ENCODE results near the gene ADM.

DNA sequence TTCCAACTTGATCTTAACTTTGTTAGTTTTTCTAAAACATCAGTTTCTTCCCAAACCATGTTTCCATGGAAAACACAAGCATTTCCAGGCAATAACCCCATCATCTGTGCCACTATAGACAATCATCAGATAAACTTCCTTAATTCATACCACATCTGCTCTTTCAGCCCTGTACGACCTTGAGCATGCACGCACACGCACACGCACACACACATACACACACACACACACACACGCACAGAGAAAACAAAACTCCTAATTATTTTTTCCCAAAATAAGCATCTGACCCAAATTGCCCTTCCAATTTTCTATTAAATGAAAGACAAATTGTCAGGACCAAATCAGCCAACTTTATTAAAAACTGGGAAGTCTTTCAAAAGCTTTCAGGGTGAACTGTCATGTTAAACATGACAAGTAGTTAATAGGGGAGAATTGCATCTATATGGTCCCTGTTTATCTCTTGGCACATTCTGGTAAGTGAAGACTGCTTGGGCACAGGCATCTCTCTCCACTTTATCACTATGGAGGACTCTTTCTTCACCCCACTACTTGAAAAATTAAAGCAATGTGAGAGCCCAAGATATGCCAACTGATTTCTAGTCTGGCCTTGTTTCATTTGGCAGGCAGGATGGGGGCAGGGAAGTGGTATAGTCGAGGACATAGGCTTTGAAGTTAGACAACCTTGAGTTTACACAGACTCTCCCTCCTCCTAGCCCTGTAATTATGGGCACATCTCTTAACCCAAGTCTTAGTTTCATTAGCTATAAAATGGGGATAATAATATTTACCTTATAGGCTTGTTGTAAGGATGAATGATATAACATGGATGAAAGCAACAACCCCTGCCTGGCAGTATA is 15.1 kb downstream of the ADM start:
- TF ChIP-seq, protein P1, sequence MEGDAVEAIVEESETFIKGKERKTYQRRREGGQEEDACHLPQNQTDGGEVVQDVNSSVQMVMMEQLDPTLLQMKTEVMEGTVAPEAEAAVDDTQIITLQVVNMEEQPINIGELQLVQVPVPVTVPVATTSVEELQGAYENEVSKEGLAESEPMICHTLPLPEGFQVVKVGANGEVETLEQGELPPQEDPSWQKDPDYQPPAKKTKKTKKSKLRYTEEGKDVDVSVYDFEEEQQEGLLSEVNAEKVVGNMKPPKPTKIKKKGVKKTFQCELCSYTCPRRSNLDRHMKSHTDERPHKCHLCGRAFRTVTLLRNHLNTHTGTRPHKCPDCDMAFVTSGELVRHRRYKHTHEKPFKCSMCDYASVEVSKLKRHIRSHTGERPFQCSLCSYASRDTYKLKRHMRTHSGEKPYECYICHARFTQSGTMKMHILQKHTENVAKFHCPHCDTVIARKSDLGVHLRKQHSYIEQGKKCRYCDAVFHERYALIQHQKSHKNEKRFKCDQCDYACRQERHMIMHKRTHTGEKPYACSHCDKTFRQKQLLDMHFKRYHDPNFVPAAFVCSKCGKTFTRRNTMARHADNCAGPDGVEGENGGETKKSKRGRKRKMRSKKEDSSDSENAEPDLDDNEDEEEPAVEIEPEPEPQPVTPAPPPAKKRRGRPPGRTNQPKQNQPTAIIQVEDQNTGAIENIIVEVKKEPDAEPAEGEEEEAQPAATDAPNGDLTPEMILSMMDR (IDR thresholded peaks at IDR 0.05; ENCODE audit: low read length): no peak
- TF ChIP-seq EZH2 (IDR thresholded peaks at IDR 0.05; ENCODE audit: borderline replicate concordance, low read length): no peak
